MM.1S (cell line): ENCODE results near the gene NLRP1.

Experiments used
- EZH2 ChIP-seq: fragments of 300-600 bp; sonication (generic); optimal IDR thresholded peaks from 2 replicates; pipeline ENCODE3; 2017; ENCODE audit warnings: low read depth, mild to moderate bottlenecking, antibody characterized with exemption, low read length, mixed read lengths
- EZH2phosphoT487 ChIP-seq: fragments of 300-600 bp; sonication (generic); IDR thresholded peaks from 2 replicates; pipeline ENCODE4 v1.6.1; 2018; ENCODE audit warnings: antibody characterized with exemption, low read length
- TF ChIP-seq, protein P1 (sequence below): fragments of 300-600 bp; sonication (generic); IDR thresholded peaks from 2 replicates; pipeline ENCODE4 v1.5.1; 2016; ENCODE audit warnings: antibody characterized with exemption, low read length, mixed read lengths

GRCh38 chr17:5523249-5523648 lies 61.1 kb downstream of the NLRP1 start:
- TF ChIP-seq, protein P1, sequence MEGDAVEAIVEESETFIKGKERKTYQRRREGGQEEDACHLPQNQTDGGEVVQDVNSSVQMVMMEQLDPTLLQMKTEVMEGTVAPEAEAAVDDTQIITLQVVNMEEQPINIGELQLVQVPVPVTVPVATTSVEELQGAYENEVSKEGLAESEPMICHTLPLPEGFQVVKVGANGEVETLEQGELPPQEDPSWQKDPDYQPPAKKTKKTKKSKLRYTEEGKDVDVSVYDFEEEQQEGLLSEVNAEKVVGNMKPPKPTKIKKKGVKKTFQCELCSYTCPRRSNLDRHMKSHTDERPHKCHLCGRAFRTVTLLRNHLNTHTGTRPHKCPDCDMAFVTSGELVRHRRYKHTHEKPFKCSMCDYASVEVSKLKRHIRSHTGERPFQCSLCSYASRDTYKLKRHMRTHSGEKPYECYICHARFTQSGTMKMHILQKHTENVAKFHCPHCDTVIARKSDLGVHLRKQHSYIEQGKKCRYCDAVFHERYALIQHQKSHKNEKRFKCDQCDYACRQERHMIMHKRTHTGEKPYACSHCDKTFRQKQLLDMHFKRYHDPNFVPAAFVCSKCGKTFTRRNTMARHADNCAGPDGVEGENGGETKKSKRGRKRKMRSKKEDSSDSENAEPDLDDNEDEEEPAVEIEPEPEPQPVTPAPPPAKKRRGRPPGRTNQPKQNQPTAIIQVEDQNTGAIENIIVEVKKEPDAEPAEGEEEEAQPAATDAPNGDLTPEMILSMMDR = no peak
- TF ChIP-seq EZH2 = no peak
- TF ChIP-seq EZH2phosphoT487 = no peak
